K562 (cell line): ENCODE measurements around the gene SLC39A5.

ENCODE experiments used
- CEBPB ChIP-seq: fragments of 450-650 bp; IDR thresholded peaks from 2 replicates; pipeline ENCODE4 v1.6.1; 2016; ENCODE audit warnings: missing genetic modification characterization, missing compliant biosample characterization
- CTCF ChIP-seq, 3 experiments: IDR thresholded peaks in 2 of 3; conservative IDR thresholded peaks in 1 of 3; 2 replicates each; pipeline ENCODE4 v1.5.1; 2011 to 2012; ENCODE audit warnings: low read length in 3 of 3, mild to moderate bottlenecking in 3 of 3, control low read depth in 2 of 3, improper control_type of control experiment in 1 of 3, inconsistent platforms in 1 of 3, low read depth in 1 of 3, mixed read lengths in 1 of 3, moderate library complexity in 1 of 3; ENCODE audit not compliant: insufficient read depth in 2 of 3
- DACH1 ChIP-seq: fragments of 450-650 bp; IDR thresholded peaks from 2 replicates; pipeline ENCODE4 v1.6.1; 2018; ENCODE audit not compliant: partially characterized antibody
- EZH2 ChIP-seq: IDR thresholded peaks from 2 replicates; pipeline ENCODE4 v1.6.1; 2012; ENCODE audit warnings: low read depth, mild to moderate bottlenecking, inconsistent platforms, low read length, borderline replicate concordance
- MEF2A ChIP-seq: IDR thresholded peaks from 2 replicates; pipeline ENCODE4 v1.6.1; 2011; ENCODE audit warnings: low read depth, mild to moderate bottlenecking, low read length, moderate library complexity; ENCODE audit not compliant: control insufficient read depth
- POLR2B ChIP-seq: fragments of 450-650 bp; IDR thresholded peaks from 2 replicates; pipeline ENCODE4 v1.6.1; 2018; ENCODE audit warnings: low read depth; ENCODE audit not compliant: partially characterized antibody
- REST ChIP-seq, 2 experiments: fragments of 450-650 bp; formaldehyde crosslinking in 1 of 2; IDR thresholded peaks; 2 replicates each; pipeline versions ENCODE4 v1.4.0 to v1.6.1; 2014 to 2020; ENCODE audit warnings: mild to moderate bottlenecking in 2 of 2, borderline replicate concordance in 1 of 2, low read depth in 1 of 2
- TCF7 ChIP-seq: sonication (generic); IDR thresholded peaks from 2 replicates; pipeline ENCODE4 v1.6.1; 2016; ENCODE audit warnings: antibody characterized with exemption, borderline replicate concordance
- ZNF140 ChIP-seq: fragments of 250-450 bp; sonication (Bioruptor Pico); IDR thresholded peaks from 2 replicates; pipeline ENCODE4 v1.8.0; 2021; ENCODE audit warnings: moderate library complexity, mild to moderate bottlenecking, inconsistent platforms
- ZNF431 ChIP-seq: sonication (generic); formaldehyde crosslinking; IDR thresholded peaks from 2 replicates; pipeline ENCODE4 v1.8.0; 2022; ENCODE audit warnings: mild to moderate bottlenecking, missing genetic modification reagents
- ZNF707 ChIP-seq: fragments of 250-450 bp; sonication (Bioruptor Pico); conservative IDR thresholded peaks from 2 replicates; pipeline ENCODE4 v1.8.0; 2022; ENCODE audit warnings: inconsistent platforms, mild to moderate bottlenecking, moderate library complexity

- TF ChIP-seq CTCF (IDR thresholded peaks at IDR 0.05 in 2 of 3, conservative IDR thresholded peaks at IDR 0.05 in 1 of 3; ENCODE audit: insufficient read depth in 2 of 3, low read depth in 1 of 3, low read length in 3 of 3), result peak; percentile 82 to 98 (median 82)
- TF ChIP-seq DACH1, result no peak
- TF ChIP-seq ZNF140 (CRISPR knock-in tag), result no peak
- no peak for TF ChIP-seq EZH2
- no peak for TF ChIP-seq ZNF431 (CRISPR knock-in tag)
- TF ChIP-seq MEF2A, result no peak
- TF ChIP-seq TCF7, result no peak
- TF ChIP-seq ZNF707 (CRISPR knock-in tag), result no peak
- TF ChIP-seq CEBPB (tag), result no peak
- TF ChIP-seq REST (IDR thresholded peaks at IDR 0.05; ENCODE audit: borderline replicate concordance), result peak; percentile 78; the same call in 1 of the 2 replicates
- no peak for TF ChIP-seq REST (CRISPR knock-in tag; IDR thresholded peaks at IDR 0.05; ENCODE audit: low read depth)
- no peak for TF ChIP-seq POLR2B
Measured at GRCh38 chr12:56193025-56193578, 36.7 kb upstream of the SLC39A5 start.
